ENCODE measurements around the gene CAPZB.
"Not testable (repeated sequence)": the region's sequence is repeated elsewhere in the genome, so short reads cannot be mapped to it uniquely, and the experiment has no call there.

The CAPZB gene

DNA sequence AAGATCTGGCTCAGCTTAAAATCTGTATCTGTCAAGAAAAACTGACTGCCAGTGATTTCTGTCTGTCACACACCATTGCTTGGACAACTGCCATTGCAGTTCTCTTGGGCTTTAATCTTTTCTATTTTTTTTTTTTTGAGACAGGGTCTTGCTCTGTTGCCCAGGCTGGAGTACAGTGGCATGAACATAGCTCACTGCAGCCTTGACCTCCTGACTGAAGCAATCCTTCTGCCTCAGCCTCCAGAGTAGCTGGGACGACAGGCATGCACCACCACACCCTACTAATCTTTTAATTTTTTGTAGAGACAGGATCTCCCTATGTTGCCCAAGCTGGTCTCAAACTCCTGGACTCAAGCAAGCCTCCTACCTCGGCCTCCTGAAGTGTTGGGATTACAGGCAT is 14.5 kb upstream of the CAPZB start:
- DNase-seq: not testable (repeated sequence)

DNA sequence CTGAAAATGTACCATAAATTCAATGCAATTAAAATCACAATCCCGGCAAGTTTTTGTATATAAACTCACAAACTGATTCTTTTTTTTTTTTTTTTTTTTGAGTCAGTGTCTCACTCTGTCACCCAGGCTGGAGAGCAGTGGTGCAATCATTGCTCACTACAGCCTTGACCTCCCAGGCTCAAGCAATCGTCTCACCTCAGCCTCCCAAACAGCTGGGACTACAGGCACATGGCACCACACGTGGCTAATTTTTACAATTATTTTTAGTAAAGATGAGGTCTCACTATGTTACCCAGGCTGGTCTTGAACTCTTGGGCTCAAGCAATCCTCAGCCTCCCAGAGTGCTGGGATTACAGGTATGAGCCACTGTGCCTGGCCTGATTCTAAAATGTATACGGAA is 12.1 kb upstream of the CAPZB start:
- not testable (repeated sequence) for DNase-seq

DNA sequence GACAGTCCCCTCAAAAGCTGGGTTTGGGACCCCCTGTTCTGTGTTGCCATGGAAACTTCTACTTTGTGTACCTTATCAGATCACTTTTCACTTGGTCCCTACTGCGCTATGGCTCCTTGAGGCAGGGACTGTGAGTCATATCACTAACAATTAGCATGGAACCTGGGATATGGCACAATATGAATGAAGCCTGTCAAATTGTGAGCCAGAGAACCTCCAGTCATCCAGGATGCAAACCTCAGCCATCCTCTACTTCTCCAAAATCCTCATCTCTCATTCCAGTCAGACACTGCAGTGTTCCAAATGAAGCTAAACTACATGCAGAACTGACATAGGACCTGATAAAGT is 11.2 kb upstream of the CAPZB start:
- DNase-seq: no peak

DNA sequence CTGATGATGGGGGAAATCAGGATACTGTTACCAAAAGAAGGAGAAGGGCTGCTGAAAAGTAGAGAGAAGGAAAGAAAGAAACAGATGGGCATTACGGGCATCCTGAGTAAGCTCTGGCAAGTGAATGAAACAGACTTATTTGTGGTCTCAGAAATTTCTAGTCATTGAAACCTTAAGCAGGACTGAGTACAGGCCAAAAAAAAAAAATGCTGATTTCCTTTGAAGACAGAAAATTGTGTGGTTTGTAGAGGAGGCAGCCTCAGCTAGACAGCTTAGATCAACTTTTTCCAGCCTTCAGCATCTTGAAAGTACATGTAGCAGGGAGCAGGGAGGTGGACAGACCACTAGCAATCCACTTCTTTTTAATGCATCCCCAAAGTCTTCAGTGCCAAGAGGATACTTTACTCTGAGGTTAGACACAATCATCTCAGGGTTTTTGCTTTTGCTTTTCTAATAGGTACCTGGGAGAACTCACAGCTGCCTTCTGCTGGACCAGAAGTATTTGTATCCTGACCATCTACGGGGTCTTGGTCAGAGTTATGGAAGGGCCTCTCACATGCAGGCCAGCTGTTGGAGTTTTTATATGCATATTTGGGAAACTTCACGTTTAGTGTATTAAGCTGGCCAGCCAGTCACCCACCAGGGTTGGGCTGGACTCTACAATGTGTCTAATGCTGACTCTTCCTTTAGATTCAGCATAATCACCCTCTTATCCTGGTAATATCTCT is 10.6 kb upstream of the CAPZB start:
- no peak for DNase-seq

DNA sequence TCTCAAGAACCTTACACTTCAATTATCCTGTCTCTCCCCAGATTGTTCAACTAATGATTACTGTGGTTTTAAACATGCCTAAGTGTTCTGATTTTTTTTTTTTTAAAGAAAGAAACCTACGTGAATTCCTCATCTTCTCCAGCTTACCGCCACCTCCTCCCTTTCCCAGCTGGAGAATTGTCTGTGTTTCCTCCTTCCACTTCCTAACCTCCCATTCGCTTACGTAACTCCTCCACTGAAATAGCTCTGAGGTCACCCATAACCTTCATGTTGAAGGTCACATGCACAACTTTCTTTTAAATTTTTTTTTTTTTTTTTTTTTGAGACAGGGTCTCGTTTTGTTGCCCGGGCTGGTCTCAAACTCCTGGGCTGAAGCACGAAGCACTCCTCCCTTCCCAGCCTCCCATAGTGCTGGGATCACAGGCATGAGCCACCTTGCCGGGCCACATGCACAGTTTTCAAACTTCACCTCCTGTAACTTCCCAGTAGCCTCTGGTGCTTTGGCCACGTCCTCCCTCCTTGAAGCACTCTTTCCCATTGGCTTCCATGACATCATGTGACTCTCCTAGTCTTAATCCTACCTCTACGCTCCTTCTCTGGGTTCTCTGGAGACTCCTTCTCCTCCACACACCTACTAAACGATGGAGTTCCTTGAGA is 9.8 kb upstream of the CAPZB start:
- DNase-seq: no peak

DNA sequence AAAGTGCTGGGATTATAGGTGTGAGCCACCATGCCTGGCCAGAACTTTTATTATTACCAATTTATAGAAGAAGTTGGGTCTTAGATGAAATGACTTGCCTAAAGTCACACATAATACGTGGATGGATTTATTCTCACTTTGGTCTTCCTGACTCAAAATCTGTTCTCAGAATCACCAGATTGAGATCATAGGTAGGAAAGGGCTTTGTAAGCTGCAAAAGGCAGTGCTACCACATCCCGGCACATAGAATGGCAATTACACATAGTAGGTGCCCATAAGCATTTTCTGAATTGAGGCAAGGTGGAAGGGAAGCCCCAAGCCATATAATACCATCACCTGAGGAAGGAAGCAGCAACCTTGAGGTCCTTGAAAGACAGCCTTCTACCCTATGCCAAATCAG is 8.2 kb upstream of the CAPZB start:
- no peak for DNase-seq

DNA sequence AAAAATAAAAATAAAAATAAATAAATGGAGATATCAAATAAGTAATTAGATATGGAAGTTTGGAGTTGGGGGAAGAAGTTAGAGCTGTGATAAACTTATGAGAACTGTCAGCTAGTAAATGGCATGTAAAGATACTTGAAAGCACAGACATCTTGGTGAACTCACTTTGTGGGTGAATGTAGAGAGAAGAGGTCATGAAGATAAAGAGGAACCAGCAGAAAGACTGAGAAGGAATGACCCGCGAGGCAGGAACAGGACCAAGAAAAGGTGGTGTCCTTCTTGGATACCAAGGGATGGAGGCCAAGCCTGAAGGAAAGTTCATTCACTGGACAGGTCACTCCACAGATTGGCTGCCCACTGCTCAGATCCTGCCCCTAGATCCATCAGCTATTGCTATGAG is 4.7 kb upstream of the CAPZB start:
- DNase-seq: no peak

DNA sequence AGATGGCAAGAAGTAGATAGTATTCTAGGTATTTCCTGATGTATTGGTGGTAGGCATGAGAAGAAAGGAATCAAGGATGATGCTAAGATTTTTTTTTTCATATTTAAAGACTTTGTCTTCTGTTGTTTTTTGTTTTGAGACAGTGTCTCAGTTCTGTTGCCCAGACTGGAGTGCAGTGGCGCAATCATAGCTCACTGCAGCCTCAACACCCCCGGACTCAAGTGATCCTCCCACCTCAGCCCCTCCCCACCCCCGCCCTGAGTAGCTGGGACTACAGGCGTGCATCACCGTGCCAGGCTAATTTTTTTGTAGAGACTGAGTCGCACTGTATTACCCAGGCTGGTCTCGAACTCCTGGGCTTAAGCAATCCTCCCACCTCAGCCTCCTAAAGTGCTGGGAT is 2.8 kb upstream of the CAPZB start:
- DNase-seq: no peak

DNA sequence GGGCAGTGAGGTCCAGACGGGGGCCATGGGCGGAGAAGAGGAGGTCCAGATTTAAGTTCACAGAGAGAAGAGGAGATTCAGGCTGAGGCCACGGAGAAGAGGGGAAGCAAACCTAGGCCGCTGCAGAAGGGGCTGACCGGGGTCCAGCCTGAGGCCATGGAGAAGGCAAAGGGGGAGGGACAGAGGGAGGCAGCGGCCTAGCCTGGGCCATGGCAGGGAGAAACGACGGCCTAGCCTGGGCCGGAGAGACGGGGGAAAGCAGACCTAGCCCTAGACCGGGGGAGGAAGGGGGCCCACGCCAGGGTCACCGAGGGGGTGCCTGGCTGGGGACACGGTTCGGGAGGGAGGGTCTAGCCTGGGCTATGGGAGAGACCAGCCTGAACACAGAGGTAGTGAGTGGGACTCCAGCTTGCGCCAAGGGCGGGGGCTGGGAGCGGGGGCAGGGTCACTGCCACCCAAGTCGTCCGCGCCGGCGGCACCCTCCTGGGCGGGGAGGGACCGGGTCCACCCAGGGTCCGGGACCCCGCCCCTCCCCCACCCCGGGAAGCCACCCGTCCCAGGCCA is 459 bp downstream of the CAPZB start:
- peak in 6 of 51 donors; percentile 48 to 76 (median 58) for DNase-seq

DNA sequence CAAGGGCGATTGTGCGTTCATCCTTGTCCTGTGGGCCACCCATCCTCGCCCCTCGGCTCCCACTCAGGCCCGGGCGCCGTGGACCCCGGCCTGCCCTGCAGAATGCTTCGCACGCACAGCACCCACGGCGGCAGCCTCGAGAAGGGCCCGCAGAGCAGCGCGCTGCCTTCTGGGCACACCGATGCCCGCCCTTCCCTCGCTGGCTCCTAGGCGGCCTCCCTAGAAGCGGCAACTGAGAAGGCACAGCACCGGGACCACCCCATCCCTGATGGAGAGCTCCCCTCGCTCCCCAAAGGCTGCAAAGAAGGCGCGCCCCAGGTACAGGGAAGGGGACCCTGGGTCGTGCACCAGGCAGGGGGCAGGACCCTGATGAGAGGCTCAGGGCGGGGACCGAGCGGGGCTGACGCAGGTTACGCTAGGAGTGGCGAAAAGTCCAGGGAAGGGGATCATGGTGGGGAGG is 971 bp downstream of the CAPZB start:
- DNase-seq: no peak

DNA sequence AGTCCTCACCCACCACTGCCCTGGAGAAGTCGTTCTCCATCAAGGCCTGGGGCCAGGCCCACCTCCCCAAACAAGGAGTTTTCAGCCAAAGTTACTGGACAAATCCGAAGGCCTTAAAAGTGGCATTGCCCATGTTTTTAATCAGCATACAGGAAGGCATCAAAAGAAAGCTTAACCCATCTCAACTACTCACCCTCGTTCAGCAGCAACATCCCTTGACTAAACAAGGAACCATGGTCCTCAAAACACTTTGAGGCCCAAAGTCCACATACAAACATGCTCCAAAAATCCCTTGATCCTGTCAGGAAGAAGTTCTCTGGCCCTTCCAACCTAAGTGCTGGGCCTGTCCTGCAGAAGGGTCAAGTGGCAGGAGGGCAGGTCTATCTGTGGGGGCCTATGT is 1.6 kb downstream of the CAPZB start:
- DNase-seq: no peak

DNA sequence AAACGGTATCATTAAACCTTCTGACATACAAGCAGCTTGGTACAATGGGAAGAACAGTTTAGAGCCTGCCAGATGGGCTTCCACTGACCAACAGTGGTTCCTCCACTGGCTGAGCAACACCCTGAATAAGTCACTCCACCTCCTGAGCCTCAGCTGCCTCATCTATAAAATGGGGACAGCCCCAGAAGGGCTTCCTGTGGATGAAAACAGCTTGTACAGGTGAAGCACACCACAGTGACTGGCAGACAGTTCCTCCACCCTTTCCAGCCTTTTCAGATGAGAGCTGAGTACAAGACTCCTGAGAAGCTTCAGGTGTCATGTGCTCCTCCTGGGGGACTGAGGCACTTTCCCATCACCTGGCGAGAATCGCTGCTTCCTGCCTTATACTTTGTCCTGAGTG is 2.1 kb downstream of the CAPZB start:
- DNase-seq: no peak

DNA sequence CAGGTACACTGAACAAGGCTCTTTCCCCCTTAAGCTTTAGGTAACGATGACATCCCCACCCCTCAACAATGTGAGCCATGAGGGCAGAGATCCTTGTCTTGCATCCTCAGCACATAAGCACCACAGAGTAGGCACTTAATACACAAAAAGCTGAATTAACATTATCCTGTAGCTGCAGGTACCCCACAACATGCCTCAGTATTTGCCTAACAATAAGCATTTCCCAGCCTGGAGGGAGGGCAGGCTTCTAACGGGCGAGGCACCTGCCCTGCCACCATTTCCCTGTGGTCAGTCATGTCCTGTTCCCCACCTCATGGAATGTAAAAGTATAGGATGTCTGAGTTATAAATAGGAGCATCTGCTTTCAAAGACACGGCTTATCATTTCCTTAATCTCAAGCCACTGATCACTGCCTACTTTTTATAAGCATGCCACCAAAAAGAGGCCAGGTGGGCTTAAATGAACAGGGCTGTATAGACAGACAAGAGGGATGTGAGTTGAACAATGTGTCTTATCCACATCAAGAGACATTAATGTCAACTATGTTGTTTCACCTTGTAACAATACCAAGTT is 3.4 kb downstream of the CAPZB start:
- DNase-seq: no peak

DNA sequence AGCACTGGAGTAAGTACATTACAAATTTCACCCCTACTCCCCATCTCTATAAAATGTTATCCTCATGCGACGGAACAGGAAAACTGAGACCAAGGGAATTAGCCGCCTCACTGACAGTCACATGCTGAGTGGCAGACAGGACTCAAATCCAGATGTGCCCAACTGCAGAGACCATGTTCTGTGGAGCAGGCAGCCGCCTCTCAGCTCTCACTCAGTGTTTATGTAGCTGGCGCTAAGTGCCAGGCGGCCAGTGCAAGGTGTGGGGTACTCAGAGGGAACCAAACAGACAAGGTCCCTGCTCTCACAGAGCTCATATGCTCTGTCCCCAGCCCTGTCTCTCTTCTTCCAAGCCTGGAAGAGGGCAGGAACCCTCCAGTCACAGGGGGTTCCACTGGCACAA is 5.1 kb downstream of the CAPZB start:
- DNase-seq: no peak

DNA sequence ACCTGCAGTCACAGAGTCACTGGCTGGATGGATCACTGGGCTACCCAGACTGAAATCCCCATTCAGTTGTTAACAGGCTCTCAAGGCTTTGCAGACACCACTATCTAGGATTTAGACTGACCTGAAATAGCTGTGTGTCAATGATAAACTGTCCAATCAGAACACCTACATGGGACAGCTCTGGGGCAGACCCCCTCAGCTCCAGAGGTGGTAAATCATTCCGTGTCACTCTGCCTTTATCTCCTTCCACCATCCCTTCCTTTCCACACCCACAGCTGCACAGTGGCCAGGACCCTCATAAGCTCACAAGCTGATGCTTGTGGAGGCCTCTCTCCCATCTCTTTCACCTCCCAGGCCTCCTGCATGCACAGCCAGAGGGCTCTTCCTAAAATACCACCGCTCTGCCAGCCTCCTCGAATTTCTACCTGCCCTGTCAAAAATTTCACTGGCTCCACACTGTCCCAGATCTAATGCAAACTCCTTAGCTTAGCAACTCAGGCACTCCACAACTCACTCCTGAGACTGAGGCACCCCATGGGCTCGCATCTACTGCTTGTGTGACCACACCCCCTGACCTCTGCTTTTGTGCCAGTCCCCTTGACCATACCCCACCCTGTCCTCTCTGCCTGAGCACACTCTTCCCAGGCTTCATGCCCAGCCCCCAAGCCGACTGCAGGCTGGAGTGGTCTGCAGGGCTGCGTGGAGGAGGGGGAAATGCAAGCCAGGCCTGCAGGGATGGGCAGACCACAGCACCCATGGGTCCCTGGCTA is 5.8 kb downstream of the CAPZB start:
- DNase-seq: no peak

DNA sequence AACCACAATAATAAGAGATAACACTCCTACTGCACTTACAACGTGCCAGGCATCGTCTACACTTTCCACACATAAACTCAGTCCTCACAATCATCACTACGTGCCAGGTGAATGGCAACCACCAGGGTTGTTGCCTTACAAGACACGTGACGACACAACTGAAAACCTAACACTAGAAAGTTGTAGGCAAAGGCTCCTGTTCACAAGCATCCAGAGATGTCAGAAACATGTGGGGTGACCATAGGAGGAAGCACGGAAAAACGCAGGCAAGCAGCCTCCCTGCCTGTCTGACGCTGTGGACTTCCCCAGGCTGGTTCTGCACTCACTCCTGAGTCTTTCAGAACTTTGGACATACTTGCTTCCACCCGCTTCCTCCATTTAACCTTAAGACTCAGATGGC is 7.0 kb downstream of the CAPZB start:
- no peak for DNase-seq

DNA sequence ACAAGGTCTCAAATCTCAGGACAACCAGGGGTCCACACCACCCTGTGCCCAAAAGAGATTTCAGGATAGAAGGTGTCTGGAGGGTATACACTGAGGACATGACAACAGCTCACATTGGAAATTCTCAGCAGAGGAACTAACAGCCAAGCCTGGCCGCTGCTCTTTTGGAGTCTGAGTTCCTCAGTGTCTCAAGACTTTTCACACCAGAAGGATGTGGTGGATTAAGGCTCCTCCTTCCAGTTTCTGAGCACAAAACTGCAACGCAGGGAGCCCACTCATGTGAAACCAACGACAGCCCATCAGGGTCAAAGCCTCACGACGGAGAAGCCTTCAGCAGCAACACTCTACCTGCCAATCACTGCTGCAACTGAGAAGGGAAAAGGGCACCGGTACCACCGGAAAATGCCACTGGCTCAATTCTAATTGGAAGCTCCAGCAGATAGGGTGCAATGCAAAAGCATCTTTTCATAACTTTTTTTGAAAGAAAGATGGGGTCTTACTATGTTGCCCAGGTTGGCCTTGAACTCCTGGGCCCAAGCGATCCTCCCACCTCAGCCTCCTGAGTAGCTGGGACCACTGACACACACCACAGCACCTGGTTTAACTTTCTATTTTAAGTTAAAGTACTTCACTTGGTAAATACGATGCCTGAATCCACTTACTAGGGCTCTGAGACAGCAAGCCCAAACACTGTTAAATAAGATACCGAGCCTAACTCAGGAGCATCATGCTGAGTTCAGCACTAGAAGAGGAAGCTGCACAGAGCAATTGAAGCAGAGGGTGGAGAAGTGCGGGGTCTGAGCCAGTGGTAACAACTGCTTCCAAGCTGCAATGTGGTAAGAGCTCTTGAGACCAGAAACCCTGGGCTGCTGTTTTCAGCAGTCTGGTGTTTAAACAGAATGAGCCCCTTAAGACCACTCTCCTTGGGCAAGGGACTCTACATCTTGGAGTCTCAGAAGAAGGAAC is 7.8 kb downstream of the CAPZB start:
- peak in 1 of 51 donors; percentile 25 for DNase-seq

DNA sequence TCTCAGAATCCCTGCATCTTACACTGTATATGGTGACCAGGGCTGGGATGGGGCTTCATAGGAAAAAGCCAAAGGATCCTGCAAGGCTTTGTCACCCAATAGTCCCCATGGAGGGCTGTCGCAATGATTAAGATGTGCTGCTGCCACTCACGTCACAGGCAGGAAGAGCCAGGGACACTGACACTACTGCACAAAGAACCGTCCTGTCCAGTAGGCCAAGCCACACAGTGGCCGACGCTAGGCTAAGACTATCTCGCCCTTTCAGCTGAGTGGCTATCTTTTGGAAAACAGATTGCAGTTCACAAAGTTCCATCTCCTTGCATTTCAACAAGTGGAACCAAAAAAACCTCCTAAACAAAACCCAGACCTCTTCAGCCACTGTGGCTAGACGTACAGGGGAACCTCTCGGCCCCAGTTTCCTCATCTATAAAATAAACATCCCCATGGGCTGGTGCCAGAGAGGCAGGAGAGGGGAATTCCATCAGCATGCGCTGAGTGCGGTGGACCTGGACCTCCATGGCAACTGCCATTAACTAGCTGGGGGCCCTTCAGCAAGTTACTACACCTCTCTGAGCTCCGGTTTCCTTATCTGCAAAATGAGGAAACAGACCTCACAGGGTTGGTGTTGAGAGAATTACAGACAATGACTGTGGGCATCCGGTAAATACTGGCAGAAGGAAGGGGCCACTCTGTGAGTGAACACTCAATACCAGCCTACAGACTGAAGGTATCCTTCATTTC is 8.7 kb downstream of the CAPZB start:
- no peak for DNase-seq

DNA sequence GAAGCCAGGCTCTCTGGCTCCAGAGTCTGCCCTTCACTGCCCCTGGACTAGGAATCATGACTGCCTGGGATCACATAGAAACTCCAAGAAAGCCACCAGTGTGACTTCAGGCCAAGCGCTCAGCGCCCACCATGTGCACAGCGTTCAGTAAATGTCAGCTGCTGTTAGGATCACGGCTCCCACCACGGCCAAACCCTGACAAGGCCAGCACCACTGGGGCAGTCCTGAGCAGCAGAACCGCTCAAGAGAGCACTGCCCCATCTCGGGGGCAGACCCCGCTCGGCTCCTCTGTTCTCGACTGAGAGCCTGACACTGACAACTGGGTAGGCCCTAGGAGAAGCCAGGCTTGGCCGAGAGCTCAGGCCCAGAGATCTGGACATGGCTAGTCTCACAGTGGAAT is 10.0 kb downstream of the CAPZB start:
- no peak for DNase-seq

DNA sequence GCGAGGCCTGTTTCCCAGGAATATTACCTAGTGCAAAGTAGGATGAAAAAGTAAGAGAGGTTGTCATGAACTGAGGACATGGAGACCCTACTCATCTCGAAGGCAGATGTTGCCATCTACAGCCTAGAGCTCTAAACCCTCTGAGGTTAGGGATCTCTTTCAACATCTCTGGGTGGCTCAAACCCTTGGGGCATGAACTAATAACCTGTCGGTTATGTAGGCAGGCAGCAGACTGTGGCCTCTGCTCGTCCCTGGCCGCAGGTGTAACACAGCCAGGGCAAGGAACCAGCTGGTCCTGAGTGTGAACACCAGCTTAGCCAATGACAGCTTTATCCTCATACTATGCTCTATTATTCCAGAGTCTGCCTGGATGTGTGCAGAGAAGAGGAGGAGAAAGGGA is 13.2 kb downstream of the CAPZB start:
- no peak for DNase-seq
